Measurements from ENCODE around the gene PCSK2. TPM values are rescaled to one million over a fixed set of nuclear protein-coding genes. Genes with fewer than 3 reads are reported as not detected.

Gene PCSK2
- total RNA-seq, 1 experiment from 2014 or later = not detected

DNA sequence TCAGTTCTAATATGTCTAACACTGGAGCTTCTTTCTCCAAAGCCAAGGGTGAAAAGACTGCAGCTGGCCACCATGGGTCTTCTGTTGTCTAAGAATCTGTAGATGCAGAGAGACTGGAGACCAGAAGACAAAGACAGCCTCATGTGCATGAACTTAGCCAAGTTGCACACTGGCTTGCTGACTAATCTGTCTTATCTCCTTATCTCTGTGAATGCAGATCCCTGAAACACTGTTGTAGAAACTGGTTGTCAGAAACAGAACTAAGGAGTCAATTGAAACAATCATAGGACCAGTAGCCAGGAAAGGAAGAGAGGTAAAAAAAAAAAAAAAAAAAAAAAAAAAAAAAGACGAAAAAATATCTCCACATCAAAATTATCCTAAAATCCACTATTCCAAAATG, 194.7 kb downstream of the PCSK2 start:
- intact Hi-C loops (cut with micrococcal nuclease; ENCODE audit: unreplicated experiment) = no loop called here
- Histone ChIP-seq H3K36me3 (ENCODE audit: control insufficient read depth, insufficient read depth, low read length) (no peaks in the 10 kb centered on the region), H3K27me3 (replicated peaks; ENCODE audit: control insufficient read depth, insufficient read depth, low read length) (no peaks in the 10 kb centered on the region), H3K4me1 (no peaks in the 10 kb centered on the region), H3K9me3 (no peaks in the 10 kb centered on the region), H3K4me3 (ENCODE audit: low read depth, low read length) (no peak overlapping the region)
- CTCF ChIA-PET = no interaction called here
- Mint-ChIP-seq H3K4me1 (ENCODE audit: low read depth, unreplicated experiment) (no peaks in the 10 kb centered on the region), H3K27ac (ENCODE audit: unreplicated experiment) (no peak overlapping the region), H3K4me3 (ENCODE audit: unreplicated experiment) (no peak overlapping the region), H3K9me3 (ENCODE audit: unreplicated experiment) (no peaks in the 10 kb centered on the region), H3K27me3 (ENCODE audit: insufficient read depth, unreplicated experiment) (peaks cover 19% of the 10 kb centered on the region), H3K36me3 (ENCODE audit: insufficient read depth, unreplicated experiment) (no peaks in the 10 kb centered on the region)
- POLR2A ChIA-PET = no interaction called here
- no peak for DNase-seq
- TF ChIP-seq, protein P1, sequence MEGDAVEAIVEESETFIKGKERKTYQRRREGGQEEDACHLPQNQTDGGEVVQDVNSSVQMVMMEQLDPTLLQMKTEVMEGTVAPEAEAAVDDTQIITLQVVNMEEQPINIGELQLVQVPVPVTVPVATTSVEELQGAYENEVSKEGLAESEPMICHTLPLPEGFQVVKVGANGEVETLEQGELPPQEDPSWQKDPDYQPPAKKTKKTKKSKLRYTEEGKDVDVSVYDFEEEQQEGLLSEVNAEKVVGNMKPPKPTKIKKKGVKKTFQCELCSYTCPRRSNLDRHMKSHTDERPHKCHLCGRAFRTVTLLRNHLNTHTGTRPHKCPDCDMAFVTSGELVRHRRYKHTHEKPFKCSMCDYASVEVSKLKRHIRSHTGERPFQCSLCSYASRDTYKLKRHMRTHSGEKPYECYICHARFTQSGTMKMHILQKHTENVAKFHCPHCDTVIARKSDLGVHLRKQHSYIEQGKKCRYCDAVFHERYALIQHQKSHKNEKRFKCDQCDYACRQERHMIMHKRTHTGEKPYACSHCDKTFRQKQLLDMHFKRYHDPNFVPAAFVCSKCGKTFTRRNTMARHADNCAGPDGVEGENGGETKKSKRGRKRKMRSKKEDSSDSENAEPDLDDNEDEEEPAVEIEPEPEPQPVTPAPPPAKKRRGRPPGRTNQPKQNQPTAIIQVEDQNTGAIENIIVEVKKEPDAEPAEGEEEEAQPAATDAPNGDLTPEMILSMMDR (IDR thresholded peaks at IDR 0.05; ENCODE audit: insufficient read depth in 1 of 2, low read depth in 1 of 2, low read length in 1 of 2, severe bottlenecking in 1 of 2, unreplicated experiment in 1 of 2) = no peak
- BruUV-seq (replicated peaks) = no TSS peak

DNA sequence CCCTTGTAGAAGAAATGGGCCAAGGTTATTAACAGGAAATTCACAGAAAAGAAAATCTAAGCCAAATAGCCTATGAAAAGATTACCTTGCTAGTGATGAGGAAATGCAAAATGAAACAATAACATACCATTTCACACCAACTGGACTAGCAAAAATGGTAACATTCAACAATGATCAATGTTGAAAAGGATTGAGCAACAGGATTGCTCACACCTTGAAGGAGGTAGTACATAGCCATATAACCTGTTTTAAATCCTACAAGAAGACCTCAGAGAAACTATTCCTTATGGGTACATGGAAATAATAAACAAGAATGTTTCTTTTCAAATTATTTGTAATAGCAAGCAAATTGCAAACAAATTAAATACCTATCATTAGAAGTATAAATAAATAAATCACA, 196.9 kb downstream of the PCSK2 start:
- TF ChIP-seq, protein P1 (IDR thresholded peaks at IDR 0.05; ENCODE audit: insufficient read depth in 1 of 2, low read depth in 1 of 2, low read length in 1 of 2, severe bottlenecking in 1 of 2, unreplicated experiment in 1 of 2) = no peak
- intact Hi-C loops (cut with micrococcal nuclease; ENCODE audit: unreplicated experiment) = no loop called here
- CTCF ChIA-PET = no interaction called here
- Histone ChIP-seq H3K4me1 (no peaks in the 10 kb centered on the region), H3K27me3 (replicated peaks; ENCODE audit: control insufficient read depth, insufficient read depth, low read length) (no peaks in the 10 kb centered on the region), H3K9me3 (no peaks in the 10 kb centered on the region), H3K4me3 (ENCODE audit: low read depth, low read length) (no peak overlapping the region), H3K36me3 (ENCODE audit: control insufficient read depth, insufficient read depth, low read length) (no peaks in the 10 kb centered on the region)
- POLR2A ChIA-PET = no interaction called here
- no peaks in the 10 kb centered on the region for H3K9me3 Mint-ChIP-seq (ENCODE audit: unreplicated experiment)
- DNase-seq = no peak
- peaks cover 10% of the 10 kb centered on the region for H3K27me3 Mint-ChIP-seq (ENCODE audit: insufficient read depth, unreplicated experiment)
- no TSS peak for BruUV-seq (replicated peaks)
- H3K4me1 Mint-ChIP-seq (ENCODE audit: low read depth, unreplicated experiment) = no peaks in the 10 kb centered on the region
- no peak overlapping the region for H3K27ac Mint-ChIP-seq (ENCODE audit: unreplicated experiment)
- H3K36me3 Mint-ChIP-seq (ENCODE audit: insufficient read depth, unreplicated experiment) = no peaks in the 10 kb centered on the region
- no peak overlapping the region for H3K4me3 Mint-ChIP-seq (ENCODE audit: unreplicated experiment)

DNA sequence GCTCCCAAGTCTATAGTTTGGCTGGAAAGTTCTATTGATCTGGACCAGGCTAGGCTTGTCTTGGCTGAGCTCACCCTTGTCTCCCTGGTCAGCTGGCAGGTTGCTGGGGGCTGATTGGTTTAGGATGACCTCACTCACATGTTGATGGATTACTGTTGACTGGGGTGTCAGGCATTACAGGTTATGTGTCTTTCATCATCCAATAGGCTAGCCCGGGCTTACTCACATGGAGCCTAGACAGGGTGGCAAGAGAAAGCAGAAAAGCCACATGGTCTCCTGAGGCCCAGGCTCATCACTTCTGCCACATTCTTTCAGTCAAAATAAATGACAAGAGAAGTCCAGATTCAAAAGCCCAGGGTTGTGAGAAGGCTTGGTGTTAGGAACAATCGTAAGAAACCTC, 200.8 kb downstream of the PCSK2 start:
- H3K9me3 ChIP-seq = no peaks in the 10 kb centered on the region
- ChIA-PET POLR2A (no interaction called here), CTCF (interaction anchor here (0.6 kb wide), 1 partner anchor 768 kb away, joined by 3 read pairs; no protein-coding TSS in a partner anchor)
- intact Hi-C loops (cut with micrococcal nuclease; ENCODE audit: unreplicated experiment) = no loop called here
- H3K4me1 Mint-ChIP-seq (ENCODE audit: low read depth, unreplicated experiment) = peaks cover 9% of the 10 kb centered on the region
- no peak overlapping the region for H3K4me3 ChIP-seq (ENCODE audit: low read depth, low read length)
- TF ChIP-seq, protein P1 (IDR thresholded peaks at IDR 0.05; ENCODE audit: insufficient read depth in 1 of 2, low read depth in 1 of 2, low read length in 1 of 2, severe bottlenecking in 1 of 2, unreplicated experiment in 1 of 2) = no peak
- no peak for DNase-seq
- BruUV-seq (replicated peaks) = no TSS peak
- no peaks in the 10 kb centered on the region for H3K9me3 Mint-ChIP-seq (ENCODE audit: unreplicated experiment)
- no peaks in the 10 kb centered on the region for H3K4me1 ChIP-seq
- H3K36me3 Mint-ChIP-seq (ENCODE audit: insufficient read depth, unreplicated experiment) = no peaks in the 10 kb centered on the region
- H3K4me3 Mint-ChIP-seq (ENCODE audit: unreplicated experiment) = no peak overlapping the region
- H3K36me3 ChIP-seq (ENCODE audit: control insufficient read depth, insufficient read depth, low read length) = no peaks in the 10 kb centered on the region
- H3K27ac Mint-ChIP-seq (ENCODE audit: unreplicated experiment) = no peak overlapping the region
- H3K27me3 ChIP-seq (replicated peaks; ENCODE audit: control insufficient read depth, insufficient read depth, low read length) = no peaks in the 10 kb centered on the region
- peaks cover 3% of the 10 kb centered on the region for H3K27me3 Mint-ChIP-seq (ENCODE audit: insufficient read depth, unreplicated experiment)
